A673 (cell line): ENCODE measurements around the gene LCE1E.

Experiments used
- CTCF ChIP-seq: fragments of 300-800, 200-600 bp; sonication (generic); conservative IDR thresholded peaks from 2 replicates; pipeline ENCODE4 v1.5.1; 2017; ENCODE audit warnings: low read depth, mild to moderate bottlenecking, antibody characterized with exemption, low read length, moderate library complexity, mixed read lengths
- EZH2 ChIP-seq: fragments of 200-600 bp; sonication (generic); IDR thresholded peaks from 2 replicates; pipeline ENCODE4 v1.6.1; 2017; ENCODE audit warnings: borderline replicate concordance, low read depth, mild to moderate bottlenecking, mixed read lengths, antibody characterized with exemption, low read length; ENCODE audit not compliant: poor library complexity, severe bottlenecking

GRCh38 chr1:152756872-152757271, 29.2 kb upstream of the LCE1E start:
- TF ChIP-seq CTCF (no peak), EZH2 (no peak)
